ENCODE results near the gene NEURL3.
"Not testable (repeated sequence)": the region's sequence is repeated elsewhere in the genome, so short reads cannot be mapped to it uniquely, and the experiment has no call there.

The NEURL3 gene

GRCh38 chr2:96505231-96505889 lies at the start of gene NEURL3:
TSS of gene NEURL3 (minus strand) at chr2:96505357. CDS start at chr2:96505286, 71 bp downstream.
- DNase-seq = no peak

GRCh38 chr2:96554293-96555145 lies 49.4 kb upstream of the NEURL3 start:
- peak; percentile 10 to 49 for DNase-seq

DNA sequence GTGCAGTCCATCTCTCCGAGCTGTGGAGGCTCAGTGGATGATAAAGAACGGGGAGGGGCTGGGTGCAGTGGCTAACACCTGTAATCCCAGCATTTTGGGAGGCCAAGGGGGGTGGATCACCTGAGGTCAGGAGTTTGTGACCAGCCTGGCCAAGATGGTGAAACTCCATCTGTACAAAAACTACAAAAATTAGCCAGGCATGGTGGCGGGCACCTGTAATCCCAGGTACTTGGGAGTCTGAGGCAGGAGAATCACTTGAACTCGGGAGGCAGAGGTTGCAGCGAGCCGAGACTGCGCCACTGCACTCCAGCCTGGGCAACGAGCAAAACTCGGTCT lies 48.8 kb upstream of the NEURL3 start:
- not testable (repeated sequence) for DNase-seq

DNA sequence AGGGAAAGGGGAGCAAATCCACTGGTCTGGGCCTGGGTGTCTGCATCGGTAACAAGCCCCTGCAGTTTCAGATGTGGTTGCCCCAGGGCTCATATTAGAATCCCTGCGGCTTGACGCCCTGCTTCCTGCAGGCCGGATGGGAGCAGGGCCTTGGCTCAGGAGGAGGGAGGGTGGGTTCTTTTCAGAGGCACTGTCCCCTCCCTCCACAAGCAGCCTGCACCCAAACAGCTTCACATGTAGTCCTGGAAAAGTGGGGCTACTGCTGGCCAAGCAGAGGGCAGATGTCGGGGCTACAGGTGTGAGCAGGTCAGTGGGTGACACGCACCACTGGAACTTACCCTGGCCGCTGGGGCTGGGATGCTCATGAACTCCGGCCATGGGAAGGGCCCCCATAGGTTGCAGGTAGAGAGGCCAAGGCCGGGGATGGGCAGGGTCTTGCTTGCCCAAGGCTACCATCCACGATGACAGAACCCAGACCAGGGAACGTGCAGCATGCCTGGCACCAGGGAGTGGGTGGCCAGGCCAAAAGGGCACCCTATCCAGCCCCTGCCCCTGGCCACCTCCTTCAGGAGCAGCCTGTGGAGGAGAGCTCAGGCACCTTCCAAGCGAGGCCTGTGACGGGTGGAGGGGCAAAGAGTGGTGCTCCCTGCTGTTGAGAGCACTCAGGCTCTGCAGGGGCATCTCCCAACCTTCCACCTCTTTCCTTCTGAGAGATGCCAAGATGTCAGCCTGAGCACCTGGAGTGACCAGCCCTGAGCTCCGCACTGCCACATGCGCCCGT lies 48.2 kb upstream of the NEURL3 start:
- DNase-seq = no peak

DNA sequence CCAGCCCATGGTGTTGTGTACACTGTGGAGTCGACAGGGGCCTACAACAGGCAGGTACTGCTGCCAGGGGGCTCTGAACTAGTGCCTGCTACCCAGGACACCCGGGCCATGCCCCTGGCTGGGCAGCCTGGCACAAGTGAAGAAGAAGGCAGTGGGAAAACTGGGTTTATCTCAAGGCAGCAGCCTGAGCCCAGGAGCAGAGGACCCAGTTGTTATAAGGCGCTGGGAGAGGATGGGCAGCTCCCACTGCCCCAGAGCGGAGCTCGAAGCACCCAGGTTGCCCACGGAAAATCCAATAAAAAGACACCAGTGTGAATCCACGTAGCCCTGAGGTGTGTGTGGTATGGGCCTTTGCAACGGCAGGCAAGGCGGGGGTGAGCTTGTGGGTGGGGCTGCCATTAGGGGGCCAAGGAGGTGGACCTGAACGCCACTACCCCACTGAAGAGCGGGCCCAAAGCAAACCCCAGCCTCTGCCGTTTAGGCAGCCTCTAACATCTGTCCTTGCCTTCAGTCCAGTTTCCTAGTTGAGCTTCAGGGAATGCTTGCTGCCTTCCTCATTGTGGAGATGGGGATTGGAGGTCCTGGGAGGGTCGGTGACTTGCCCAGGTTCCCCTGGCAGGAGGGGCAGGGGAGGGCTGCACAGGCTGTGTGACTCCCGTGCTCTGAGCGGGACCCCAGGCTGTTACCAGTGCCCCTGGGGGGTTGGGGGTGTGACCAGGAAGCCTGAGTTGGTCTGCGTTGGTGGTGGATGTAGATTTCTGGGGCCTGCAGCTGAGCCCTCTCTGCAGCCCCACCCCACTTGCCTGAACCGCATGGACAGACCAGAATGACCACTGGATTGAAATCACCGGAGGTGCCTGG lies 47.4 kb upstream of the NEURL3 start:
- no peak for DNase-seq

DNA sequence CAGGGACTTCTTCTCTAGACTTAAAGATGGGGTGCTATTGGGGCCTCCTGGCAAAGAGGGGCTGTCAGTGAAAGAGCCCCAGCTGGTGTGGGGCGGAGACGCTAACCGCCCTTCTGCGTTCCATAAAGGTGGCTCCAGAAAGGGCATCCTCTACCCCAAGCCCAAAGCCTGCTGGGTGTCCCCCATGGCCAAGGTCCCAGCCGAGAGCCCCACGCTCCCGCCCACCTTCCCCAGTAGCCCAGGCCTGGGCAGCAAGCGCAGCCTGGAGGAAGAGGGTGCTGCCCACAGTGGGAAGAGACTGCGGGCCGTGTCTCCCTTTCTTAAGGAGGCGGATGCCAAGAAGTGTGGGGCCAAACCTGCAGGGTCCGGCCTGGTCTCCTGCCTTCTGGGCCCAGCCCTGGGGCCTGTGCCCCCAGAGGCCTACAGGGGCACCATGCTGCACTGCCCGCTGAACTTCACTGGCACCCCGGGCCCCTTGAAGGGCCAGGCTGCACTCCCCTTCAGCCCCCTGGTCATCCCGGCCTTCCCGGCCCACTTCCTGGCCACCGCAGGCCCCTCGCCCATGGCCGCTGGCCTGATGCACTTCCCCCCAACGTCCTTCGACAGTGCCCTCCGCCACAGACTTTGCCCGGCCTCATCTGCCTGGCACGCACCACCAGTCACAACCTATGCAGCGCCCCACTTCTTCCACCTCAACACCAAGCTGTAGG lies 46.6 kb upstream of the NEURL3 start:
- DNase-seq = no peak

- no peak for DNase-seq
Measured at GRCh38 chr2:96550787-96551604, 45.8 kb upstream of the NEURL3 start.

- DNase-seq = no peak
Measured at GRCh38 chr2:96549967-96550786, 45.0 kb upstream of the NEURL3 start.

DNA sequence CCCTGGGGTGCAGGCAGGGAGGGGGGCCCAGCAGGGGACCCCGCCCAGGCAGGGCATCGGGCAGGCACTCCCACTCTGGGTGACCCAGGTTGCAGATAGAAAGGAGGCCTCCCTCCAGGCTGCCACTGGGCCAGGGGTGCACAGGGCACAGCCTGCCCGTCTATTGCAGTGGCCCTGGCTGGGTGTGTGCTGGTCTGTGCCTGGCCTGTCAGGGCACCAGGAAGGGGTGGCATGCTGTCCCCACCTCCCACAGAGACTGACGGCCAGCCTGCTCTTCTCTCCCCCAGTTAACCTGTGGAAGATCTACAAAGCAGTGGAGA lies 44.3 kb upstream of the NEURL3 start:
- no peak for DNase-seq

DNA sequence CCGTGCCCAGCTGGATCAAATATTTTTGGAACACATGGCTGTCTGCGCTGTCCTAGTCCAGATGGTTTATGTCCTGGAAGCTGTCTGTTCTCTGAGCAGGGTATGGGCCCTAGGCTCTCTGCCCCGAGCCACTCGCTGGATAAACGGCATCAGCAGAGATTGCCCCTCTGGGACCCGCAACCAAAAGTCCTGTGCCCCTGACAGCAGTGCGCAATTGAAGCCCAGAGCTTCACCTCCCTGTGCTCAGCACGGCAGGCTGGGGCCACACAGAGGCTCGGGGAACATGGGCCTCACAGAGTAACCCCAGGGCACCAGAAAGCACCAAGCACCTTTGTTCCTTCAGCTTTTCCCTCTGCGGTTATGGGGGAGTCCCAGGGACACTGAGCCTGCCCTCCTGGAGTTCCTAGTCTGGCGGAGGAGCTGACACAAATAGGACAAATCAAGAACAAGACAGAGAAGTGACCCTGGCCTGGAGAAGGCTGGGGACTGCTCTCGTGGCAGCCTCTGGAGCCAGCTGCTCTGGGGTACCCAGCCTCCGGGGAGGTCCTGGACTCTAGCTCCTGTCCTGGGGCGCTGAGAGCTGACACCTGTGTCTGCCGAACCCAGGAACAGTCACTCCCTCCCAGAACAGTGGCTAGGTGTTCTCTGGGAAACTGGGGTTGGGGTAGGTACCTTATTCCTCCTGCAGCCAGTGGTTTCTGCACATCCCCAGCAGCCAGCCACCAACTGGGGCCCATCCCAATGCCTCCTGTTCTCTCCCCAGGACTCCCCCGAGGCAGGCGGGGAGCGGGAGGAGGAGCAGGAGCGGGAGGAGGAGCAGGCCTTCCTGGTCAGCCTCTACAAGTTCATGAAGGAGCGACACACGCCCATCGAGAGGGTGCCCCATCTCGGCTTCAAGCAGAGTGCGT lies 43.7 kb upstream of the NEURL3 start:
- no peak for DNase-seq

- no peak for DNase-seq
Measured at GRCh38 chr2:96547731-96548171, 42.6 kb upstream of the NEURL3 start.

- DNase-seq = no peak
Measured at GRCh38 chr2:96547203-96547641, 42.1 kb upstream of the NEURL3 start.

- DNase-seq = no peak
Measured at GRCh38 chr2:96546797-96547196, 41.6 kb upstream of the NEURL3 start.

GRCh38 chr2:96546321-96546720 lies 41.2 kb upstream of the NEURL3 start:
- no peak for DNase-seq

DNA sequence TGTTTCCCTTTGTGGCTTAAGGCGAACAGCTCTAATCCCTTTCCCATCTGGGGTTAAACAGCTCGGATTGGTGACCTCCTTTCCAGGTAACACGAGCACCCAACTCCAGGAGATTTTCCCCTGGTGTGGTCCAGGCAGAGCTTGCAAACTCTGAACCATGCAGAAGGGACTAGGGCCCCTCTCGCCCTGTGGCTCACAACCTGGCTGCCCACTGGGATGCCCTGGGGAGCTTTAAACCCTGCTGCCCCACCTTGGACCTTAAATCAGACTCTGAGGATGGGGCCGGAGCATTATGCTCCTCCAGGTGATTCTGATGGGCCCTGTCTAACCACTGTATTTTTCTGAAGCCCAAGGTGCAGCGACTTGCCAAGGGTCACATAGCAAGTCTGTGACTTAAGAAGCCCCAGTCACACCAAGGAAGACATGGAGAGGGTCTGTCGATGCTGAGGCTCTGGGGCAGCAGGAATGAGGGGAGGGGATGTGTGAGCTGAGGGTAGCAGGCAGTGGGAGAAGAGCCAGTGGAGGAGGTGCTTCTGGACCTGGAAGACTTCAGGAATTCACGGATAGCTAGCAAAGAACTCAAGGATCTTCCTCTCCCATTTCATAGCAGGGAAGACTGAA lies 37.3 kb upstream of the NEURL3 start:
- DNase-seq = no peak

GRCh38 chr2:96541398-96542152 lies 36.4 kb upstream of the NEURL3 start:
- no peak for DNase-seq

GRCh38 chr2:96540136-96540535 lies 35.0 kb upstream of the NEURL3 start:
- no peak for DNase-seq
